Fibroblast of skin of scalp (primary cell): ENCODE data around the gene ZNF227.
A peak's percentile ranks its signal among the peaks of the same experiment; 100 is the strongest.
"Not testable (repeated sequence)": the region's sequence is repeated elsewhere in the genome, so short reads cannot be mapped to it uniquely, and the experiment has no call there.

Experiments
- DNase-seq: peaks from one replicate; pipeline ENCODE4 v3.0.0-alpha.2; 2013

The ZNF227 gene

DNA sequence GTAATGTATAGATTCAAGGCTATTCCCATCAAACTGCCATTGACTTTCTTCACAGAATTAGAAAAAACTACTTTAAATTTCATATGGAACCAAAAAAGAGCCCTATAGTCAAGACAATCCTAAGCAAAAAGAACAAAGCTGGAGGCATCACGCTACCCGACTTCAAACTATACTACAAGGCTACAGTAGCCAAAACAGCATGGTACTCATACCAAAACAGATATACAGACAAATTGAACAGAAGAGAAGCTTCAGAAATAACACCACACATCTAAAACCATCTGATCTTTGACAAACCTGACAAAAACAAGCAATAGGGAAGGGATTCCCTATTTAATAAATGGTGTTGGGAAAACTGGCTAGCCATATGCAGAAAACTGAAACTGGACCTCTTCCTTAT lies 40.0 kb downstream of the ZNF227 start:
- not testable (repeated sequence) for DNase-seq

DNA sequence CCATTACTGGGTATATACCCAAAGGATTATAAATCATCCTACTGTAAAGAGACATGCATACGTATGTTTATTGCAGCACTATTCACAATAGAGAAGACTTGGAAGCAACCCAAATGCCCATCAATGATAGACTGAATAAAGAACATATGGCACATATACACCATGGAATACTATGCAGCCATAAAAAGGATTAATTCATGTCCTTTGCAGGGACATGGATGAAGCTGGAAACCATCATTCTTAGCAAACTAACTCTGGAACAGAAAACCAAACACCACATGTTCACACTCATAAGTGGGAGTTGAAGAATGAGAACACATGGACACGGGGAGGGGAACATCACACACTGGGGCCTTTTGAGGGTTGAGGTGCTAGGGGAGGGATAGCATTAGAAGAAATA lies 41.1 kb downstream of the ZNF227 start:
- DNase-seq: not testable (repeated sequence)

DNA sequence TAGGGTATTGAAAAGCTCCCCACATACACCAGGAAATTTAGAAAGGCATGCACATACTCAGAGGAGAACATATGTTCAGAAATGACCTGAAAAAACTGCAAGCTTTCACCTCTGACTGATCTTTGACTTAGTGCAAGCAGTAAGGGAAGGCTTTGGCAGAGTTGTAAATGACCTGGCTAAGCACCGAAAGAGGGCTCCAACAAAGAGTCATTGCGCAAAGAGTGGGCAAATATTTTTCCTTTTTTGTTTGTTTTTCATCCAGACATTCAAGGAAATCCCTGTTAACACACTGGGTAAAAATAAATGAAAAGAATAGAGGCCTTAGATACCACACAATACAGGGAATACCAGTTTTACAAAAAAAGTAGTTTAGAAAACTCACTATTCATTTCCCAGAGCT lies 42.2 kb downstream of the ZNF227 start:
- DNase-seq: no peak

DNA sequence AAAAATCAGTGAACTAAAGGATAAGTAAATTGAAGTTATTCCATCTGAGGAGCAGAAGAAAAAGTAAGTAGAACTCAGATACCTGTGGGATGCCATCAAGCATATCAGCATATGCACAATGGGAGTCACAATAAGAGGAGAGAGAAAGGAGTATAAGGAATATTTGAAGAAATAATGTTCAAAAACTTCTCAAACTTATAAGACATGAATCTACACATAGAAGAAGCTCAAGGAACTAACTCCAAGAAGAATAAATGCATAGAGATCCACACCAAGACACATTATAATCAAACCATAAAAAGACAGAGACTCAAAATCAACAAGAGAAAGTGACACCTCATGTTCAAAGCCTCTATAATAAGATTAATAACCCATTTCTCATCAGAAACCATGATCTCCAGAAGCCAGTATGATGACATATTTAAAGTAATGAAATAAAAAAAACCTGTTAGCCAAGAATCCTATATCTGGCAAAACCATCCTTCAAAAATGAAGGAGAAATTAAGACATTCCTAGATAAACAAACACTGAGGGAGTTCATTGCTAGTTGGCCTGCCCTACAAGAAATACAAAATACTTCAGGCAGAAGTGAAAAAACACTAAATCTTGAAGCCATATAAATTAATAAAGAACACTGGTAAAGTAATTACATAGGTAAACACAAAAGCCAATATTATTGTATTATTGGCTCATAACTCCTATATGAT lies 43.5 kb downstream of the ZNF227 start:
- no peak for DNase-seq

DNA sequence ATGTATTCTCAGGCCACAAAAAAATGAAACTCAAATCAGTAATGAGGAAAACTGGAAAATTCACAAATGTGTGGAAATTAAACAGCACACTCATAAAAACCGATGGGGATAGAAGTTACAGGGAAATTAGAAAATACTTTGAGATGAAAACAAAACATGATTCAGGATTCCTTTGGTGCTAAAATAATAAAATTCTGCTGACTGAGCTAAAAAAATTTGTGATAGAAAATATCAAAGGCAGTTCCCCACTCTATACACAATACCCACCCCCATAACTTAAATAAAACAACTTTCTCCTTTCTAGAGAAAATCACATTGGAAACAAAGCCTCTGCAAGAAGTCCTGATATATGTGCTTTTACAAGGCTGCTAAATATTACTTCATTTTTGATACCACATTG lies 45.8 kb downstream of the ZNF227 start:
- no peak for DNase-seq

DNA sequence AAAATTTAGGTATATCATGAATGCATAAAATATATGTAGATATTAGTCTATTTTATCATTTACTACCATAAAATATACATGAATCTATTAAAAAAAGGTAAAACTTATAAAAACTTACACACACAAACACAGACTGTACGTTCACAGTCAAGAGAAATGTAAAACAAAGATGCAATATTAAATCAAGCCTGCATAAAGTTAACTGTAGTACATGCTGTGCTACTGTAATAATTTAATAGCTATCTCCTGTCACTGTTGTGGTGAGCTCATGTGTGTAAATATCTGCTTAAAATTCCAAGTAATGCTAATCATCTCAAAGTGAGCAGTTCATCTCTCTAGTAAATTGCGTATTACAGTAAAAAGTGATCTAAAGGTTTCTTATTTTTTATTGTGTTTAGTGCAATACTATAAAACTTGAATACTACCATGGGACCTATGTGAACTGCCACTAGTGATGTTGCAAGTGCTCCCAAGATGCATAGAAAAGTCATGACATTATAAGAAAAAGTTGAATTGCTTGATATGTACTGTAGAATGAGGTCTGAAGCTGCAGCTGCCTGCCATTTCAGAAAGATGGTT lies 46.6 kb downstream of the ZNF227 start:
- no peak for DNase-seq

DNA sequence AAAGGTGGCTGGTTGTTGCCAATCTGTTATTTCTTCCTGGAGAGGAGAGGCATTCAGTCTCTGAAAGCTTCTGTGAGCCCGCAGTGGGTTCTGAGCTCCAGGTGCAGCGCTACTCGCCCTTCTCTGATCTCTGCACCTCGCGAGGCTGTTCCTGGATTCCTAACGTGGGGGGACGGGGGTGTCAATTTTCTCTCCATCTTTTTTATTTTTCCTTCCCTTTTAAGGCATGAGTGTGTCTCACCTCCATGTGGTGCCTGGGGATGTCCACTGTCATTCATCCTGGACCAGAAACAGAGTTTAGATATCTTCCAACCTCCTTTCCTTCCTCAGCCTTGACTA lies 48.0 kb downstream of the ZNF227 start:
- DNase-seq: no peak

DNA sequence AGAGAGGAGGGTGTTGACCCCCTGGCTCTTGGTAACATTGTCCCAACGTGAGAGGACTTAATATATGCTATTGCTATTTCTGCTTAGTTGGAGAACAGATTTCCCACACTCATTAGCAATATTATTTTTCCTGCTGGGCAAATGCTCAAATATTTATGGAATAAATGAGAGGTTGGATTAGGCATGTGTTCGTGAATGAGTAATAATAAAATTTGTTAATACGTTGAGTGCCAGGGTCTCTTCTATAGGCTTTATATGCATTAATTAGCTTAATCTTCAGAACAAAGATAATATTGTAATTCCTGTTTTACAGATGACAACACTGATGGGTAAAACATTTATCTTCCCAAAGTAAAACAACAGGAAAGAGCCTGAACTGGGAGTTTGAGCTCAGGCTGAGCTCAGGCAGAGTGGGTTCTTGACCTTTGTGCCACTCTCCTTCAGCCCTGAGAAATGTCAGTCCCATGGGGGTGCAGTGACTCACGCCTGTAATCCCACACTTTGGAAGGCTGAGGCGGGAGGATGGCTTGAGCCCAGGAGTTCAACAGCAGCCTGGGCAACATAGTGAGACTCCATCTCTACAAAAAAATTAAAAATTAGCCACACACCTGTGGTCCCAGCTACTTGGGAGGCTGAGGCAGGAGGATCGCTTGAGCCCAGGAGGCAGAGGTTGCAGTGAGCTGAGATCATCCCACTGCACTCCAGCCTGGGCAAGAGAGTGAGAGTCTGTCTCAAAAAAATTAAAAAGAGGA lies 48.5 kb downstream of the ZNF227 start:
- peak; percentile 14 for DNase-seq

DNA sequence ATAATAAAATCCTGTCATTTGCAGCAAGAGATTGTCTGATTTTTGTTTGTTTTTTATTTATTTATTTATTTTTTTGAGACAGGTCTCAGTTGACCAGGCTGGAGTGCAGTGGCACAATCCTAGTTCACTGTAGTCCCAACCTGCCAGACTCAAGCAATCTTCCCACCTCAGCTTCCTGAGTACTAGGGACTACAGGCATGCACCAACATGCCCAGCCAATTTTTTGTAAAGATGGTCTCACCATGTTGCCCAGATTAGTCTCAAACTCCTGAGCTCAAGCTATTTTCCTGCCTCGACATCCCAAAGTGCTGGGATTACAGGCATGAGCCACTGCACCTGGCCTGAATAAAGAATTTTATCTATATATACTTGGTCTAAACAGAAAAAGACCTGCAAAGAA lies 65.0 kb downstream of the ZNF227 start:
- DNase-seq: no peak

DNA sequence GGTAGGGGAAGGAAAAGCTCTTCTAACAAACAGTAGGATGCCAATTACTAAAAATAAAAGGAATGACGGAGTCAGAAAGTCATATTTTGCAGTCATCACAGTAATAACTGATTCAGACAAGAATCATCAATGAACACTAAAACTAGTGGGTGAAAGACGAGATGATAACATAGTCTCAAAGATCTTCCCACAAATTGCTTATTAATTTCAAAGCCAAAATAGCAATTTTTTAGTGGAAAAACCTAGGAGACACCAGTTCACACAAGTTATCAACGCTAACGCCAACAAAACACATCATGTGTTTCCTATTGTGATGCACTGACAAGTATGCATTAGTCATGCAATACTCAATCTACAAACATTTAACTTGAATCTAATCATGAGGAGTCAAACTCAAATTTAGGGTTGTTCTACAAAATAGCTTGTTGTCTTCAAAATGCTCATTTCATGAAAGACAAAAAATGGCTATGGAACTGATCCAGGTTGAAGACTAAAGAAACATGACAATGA lies 65.9 kb downstream of the ZNF227 start:
- no peak for DNase-seq

DNA sequence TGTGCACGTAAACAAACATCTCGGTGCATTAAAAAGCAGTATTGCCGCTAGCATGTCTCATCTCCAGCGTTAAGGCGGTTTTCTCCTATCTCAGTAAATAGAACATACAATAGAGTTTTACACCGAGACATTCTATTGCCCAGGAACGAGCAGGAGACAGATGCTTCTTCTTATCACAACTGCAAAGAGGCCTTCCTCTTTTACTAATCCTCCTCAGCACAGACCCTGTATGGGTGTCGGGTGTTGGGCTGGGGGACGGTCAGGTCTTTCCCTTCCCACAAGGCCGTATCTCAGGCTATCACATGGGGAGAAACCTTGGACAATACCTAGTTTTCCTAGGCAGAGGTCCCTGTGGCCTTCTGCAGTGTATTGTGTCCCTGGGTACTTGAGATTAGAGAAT lies 68.6 kb downstream of the ZNF227 start:
- DNase-seq: no peak

DNA sequence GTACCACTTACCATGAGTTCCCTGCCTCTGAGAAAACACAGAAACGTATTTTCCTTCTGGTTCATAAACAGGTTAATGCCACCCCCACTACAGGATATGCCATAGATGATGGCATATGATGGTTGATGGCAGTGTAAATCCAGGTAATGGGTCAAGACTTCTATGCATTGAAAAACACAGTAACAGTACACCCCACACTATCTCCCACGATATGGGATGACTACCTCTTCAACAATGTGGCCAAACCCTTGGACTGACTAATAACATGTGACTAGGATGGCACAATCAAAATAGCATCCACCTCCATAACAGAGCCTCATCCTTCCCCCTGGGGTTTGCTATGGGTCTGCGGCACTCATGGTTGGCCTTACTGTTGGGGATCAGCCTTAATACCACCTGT lies 70.5 kb downstream of the ZNF227 start:
- no peak for DNase-seq

DNA sequence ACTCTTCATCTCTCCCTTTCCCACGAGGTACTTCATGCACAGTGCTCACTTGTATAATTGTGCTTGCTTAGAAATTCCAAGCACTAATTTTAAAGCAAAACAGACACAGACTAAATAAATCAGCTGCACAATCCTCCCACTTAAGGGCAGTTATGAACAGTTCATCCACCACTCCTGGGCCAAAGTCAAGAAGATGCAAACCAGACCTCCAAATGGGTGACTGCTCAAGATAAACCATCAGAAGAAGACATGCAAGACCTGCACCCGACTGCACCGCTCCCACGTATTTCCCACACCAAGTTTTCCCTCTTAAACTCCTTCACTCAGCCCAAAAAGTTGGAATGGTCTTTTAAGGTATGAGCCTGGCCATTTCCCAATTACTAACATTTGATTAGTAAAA lies 72.6 kb downstream of the ZNF227 start:
- no peak for DNase-seq
